ENCODE results near the gene IZUMO2.

IZUMO2 gene

DNA sequence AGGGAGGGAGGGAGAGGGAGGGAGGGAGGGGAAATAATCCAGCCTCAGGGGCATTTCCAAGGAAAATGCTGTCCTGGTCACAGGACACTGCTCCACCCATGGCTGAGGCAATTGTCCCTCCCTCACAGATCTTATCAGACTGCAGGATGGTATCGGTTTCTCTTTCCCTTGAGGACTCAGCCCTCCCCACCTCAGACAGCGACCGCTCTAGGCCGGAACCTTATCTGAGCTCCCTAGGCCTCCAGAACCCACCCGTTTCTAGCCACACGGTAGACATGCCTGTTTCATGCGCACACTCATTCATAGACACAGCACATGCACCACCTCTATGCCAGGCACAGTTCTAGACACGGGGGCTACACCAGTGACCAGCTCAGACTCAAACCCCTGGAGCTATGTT is 10.0 kb upstream of the IZUMO2 start:
- TF ChIP-seq, protein P1, sequence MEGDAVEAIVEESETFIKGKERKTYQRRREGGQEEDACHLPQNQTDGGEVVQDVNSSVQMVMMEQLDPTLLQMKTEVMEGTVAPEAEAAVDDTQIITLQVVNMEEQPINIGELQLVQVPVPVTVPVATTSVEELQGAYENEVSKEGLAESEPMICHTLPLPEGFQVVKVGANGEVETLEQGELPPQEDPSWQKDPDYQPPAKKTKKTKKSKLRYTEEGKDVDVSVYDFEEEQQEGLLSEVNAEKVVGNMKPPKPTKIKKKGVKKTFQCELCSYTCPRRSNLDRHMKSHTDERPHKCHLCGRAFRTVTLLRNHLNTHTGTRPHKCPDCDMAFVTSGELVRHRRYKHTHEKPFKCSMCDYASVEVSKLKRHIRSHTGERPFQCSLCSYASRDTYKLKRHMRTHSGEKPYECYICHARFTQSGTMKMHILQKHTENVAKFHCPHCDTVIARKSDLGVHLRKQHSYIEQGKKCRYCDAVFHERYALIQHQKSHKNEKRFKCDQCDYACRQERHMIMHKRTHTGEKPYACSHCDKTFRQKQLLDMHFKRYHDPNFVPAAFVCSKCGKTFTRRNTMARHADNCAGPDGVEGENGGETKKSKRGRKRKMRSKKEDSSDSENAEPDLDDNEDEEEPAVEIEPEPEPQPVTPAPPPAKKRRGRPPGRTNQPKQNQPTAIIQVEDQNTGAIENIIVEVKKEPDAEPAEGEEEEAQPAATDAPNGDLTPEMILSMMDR (IDR thresholded peaks at IDR 0.05; ENCODE audit: borderline replicate concordance, insufficient read depth, low read depth, low read length) = no peak
- no peak overlapping the region for H3K4me3 ChIP-seq (ENCODE audit: low read depth, low read length)

DNA sequence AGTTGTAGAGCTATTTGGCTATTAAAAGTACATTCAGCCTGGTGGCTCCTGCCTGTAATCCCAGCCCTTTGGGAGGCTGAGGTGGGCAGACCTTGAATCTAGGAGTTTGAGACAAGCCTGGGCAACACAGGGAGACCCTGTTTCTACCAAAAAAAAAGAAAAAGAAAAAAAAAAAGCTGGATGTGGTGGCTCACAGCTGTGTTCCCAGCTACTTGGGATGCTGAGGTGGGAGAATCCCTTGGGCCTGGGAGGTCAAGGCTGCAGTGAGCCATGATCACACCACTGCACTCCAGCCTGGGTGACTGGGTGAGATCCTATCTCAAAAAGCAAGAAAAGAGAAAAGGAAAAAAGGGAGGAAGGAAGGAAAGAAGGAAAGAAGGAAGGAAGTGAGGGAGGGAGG is 9.6 kb upstream of the IZUMO2 start:
- TF ChIP-seq, protein P1 (IDR thresholded peaks at IDR 0.05; ENCODE audit: borderline replicate concordance, insufficient read depth, low read depth, low read length) = no peak
- no peak overlapping the region for H3K4me3 ChIP-seq (ENCODE audit: low read depth, low read length)

DNA sequence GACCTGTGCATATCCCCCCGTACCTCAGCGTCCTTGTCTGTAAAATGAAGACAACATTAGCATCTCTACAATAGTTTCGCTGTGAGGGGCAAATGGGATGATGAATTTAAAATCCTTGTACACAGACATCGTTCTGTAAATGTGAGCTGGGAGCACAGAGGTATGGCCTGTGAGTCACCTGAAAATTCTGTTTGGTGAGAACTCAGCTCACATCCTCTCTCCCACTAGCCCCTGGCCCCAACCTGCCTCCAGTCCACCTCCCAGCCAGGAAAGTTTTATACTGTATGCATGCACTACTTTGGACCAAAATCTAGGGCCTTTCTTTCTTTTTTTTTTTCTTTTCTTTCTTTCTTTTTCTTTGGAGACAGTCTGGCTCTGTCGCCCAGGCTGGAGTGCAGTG is 8.7 kb upstream of the IZUMO2 start:
- TF ChIP-seq, protein P1 (IDR thresholded peaks at IDR 0.05; ENCODE audit: borderline replicate concordance, insufficient read depth, low read depth, low read length) = no peak
- H3K4me3 ChIP-seq (ENCODE audit: low read depth, low read length) = no peak overlapping the region

DNA sequence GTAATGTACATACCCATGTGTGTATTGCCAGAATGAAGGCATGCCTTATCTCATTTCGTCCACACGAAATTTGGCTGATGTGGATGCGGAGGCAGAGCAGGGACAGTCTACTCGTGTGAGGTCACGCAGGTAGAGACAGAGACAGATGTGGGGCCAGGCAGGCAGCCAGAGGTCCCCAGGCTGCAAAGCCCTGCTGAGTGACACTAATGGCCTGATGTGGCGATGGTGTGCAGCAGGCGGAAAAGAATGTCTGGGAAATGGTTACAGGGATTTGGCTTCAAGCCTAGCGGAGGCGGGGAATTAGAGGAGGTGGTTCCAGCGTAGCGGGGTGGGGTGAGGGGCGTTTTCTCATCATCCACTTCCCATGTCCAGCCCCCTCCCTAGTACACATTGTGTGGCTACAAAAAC is 4.2 kb upstream of the IZUMO2 start:
- no peak overlapping the region for H3K4me3 ChIP-seq (ENCODE audit: low read depth, low read length)
- TF ChIP-seq, protein P1 (IDR thresholded peaks at IDR 0.05; ENCODE audit: borderline replicate concordance, insufficient read depth, low read depth, low read length) = no peak

DNA sequence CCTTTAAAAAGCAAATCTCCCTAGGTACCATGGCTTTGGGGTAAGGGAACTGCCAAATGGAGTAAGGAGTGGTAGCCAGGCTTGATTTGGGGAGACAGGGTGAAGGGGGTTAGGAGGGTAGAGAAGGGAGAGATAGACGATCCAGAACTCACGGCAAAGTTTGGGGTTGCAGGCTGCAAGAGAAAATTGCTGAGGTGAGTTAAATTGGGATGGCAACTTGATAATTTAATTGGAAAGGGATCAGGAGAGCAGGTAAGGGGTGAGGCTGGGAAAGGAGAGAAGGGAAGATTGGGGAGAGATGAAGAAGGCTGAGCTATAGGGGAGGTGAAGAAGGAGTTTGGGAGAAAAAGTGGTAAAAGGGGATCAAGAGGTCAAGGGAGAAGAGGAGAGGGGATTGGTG is 4.0 kb downstream of the IZUMO2 start:
- no peak overlapping the region for H3K4me3 ChIP-seq (ENCODE audit: low read depth, low read length)

DNA sequence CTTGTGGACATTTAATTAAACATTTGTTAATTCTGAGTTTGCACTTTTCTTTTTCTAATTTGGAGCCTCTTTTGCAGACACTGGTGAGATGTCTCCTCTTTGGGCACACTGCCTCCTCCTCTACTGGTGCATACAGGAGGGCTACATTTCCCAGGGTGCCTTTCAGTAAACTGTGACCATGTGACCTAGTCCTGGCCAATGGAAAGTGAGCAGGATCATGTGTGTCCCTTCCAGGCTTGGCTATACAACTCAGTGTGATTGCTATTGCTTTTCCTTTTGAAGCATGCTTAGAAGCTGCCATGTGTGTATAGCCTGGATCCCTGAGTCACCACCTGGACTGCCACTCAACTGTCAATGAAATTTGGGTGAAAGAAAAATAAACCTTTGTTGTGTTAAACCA is 4.5 kb downstream of the IZUMO2 start:
- no peak overlapping the region for H3K4me3 ChIP-seq (ENCODE audit: low read depth, low read length)
- TF ChIP-seq, protein P1 (IDR thresholded peaks at IDR 0.05; ENCODE audit: borderline replicate concordance, insufficient read depth, low read depth, low read length) = no peak

More for the DNA sequence above, 4.0 kb downstream of the IZUMO2 start:
- TF ChIP-seq, protein P1 (IDR thresholded peaks at IDR 0.05; ENCODE audit: borderline replicate concordance, insufficient read depth, low read depth, low read length) = no peak

DNA sequence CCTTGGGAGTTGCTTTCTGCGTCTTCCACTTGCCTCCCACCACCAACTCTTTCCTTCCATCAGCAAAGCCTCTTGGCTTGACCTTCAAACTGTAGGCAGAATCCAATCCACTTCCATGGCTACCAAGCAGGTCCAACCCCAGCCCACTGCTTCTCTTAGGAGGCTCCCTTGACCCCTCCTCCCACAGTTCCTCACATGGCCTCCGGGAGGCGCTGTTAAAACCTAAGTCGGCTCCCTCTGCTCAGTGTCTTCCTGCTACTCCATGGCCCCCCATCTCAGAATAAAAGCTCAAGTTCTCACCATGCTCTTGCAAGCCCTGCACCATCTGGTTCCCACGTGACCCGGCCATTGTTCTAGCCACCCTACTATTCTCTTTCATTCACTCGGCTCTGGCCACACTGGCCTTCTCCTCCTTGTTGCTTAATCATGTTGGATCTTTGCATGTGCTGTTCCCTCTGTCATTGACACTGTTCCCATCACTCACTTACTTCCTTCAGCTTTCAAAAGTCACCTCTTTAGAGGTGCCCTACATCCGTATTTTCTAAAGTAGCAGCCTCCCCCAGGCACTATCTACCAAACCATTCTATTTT is 7.5 kb downstream of the IZUMO2 start:
- TF ChIP-seq, protein P1 (IDR thresholded peaks at IDR 0.05; ENCODE audit: borderline replicate concordance, insufficient read depth, low read depth, low read length) = 0 out of 2 replicates have a peak, but pooled peaks have one; percentile 10
- no peak overlapping the region for H3K4me3 ChIP-seq (ENCODE audit: low read depth, low read length)
